Activated CD8-positive, alpha-beta T cell treated with anti-CD3 and anti-CD28 coated beads for 36 hours (primary cell): ENCODE data around the gene FPR2. TPM values are rescaled to one million over a fixed set of nuclear protein-coding genes. Genes with fewer than 3 reads are reported as not detected.

Source experiments
- ATAC-seq: fragments of 200-7000 bp; cut with Tn5 transposase; one replicate; pipeline ENCODE4 v1.10.0; 2021; ENCODE audit warnings: mild to moderate bottlenecking, moderate library complexity
- CTCF ChIA-PET: fragments of 350-600 bp; sonication (Branson Sonifier 250); formaldehyde crosslinking; loops from one replicate; lab custom pipeline; 2021; ENCODE audit warnings: antibody characterized with exemption; lab: Charles Lee
- POLR2A ChIA-PET: fragments of 350-600 bp; sonication (Branson Sonifier 250); formaldehyde crosslinking; loops from one replicate; lab custom pipeline; 2021; ENCODE audit warnings: antibody characterized with exemption; lab: Charles Lee
- DNase-seq: peaks from one replicate; pipeline ENCODE4 v3.0.0-alpha.2; 2020
- H3K27ac Mint-ChIP-seq: one replicate; pipeline ENCODE4 v1.8.0; 2021; ENCODE audit warnings: mild to moderate bottlenecking, mixed read lengths
- H3K27me3 Mint-ChIP-seq: one replicate; pipeline ENCODE4 v1.8.0; 2021; ENCODE audit warnings: mixed read lengths
- H3K36me3 Mint-ChIP-seq: one replicate; pipeline ENCODE4 v1.8.0; 2021; ENCODE audit warnings: low read depth, mixed read lengths
- H3K4me1 Mint-ChIP-seq: one replicate; pipeline ENCODE4 v1.8.0; 2021; ENCODE audit warnings: low read depth, mixed read lengths
- H3K4me3 Mint-ChIP-seq: one replicate; pipeline ENCODE4 v1.8.0; 2021; ENCODE audit warnings: mild to moderate bottlenecking, moderate library complexity, mixed read lengths
- H3K9me3 Mint-ChIP-seq: one replicate; pipeline ENCODE4 v1.8.0; 2021; ENCODE audit warnings: mixed read lengths
- CTCF ChIP-seq: fragments of 200-600 bp; IDR thresholded peaks from one replicate; pipeline ENCODE4 v1.8.0; 2022; ENCODE audit warnings: antibody characterized with exemption, mild to moderate bottlenecking
- intact Hi-C: fragments of 100-400 bp; cut with micrococcal nuclease; formaldehyde crosslinking; loops from one replicate; pipeline ENCODE4 v1.10.0; 2022
- total RNA-seq, 2 experiments: library from RNA; stranded (reverse); gene quantifications; one replicate each; pipeline ENCODE4 v1.2.3, GENCODE V29; 2021

FPR2 gene
- total RNA-seq, 2 experiments from 2014 or later, result not detected

GRCh38 chr19:51714848-51715247 lies 46.1 kb upstream of the FPR2 start:
- H3K27me3 Mint-ChIP-seq, result peaks cover 19% of the 10 kb centered on the region
- no peak overlapping the region for H3K27ac Mint-ChIP-seq
- no peaks in the 10 kb centered on the region for H3K36me3 Mint-ChIP-seq
- no peak for DNase-seq
- ChIA-PET POLR2A (no interaction called here), CTCF (no interaction called here)
- no peaks in the 10 kb centered on the region for H3K9me3 Mint-ChIP-seq
- peaks cover 3% of the 10 kb centered on the region for H3K4me1 Mint-ChIP-seq
- intact Hi-C loops, result no loop called here
- TF ChIP-seq CTCF, result no peak
- H3K4me3 Mint-ChIP-seq, result no peak overlapping the region
- no peak for ATAC-seq

- no peak for ATAC-seq
These were observed 45.1 kb upstream of the FPR2 start for GRCh38 chr19:51715850-51716249.

GRCh38 chr19:51716925-51717324 lies 44.1 kb upstream of the FPR2 start:
- ChIA-PET CTCF (no interaction called here), POLR2A (interaction anchor here (0.7 kb wide), 1 partner anchor 12 kb away, joined by 3 read pairs; no protein-coding TSS in a partner anchor)
- no peak overlapping the region for H3K4me3 Mint-ChIP-seq
- no peak for TF ChIP-seq CTCF
- DNase-seq (no peak), ATAC-seq (no peak)
- H3K27ac Mint-ChIP-seq, result no peak overlapping the region
- peaks cover 3% of the 10 kb centered on the region for H3K4me1 Mint-ChIP-seq
- no peaks in the 10 kb centered on the region for H3K36me3 Mint-ChIP-seq
- intact Hi-C loops, result no loop called here
- no peaks in the 10 kb centered on the region for H3K9me3 Mint-ChIP-seq
- peaks cover 19% of the 10 kb centered on the region for H3K27me3 Mint-ChIP-seq

More at GRCh38 chr19:51715850-51716249, 45.1 kb upstream of the FPR2 start:
- H3K27ac Mint-ChIP-seq, result no peak overlapping the region
- no peak for TF ChIP-seq CTCF
- H3K36me3 Mint-ChIP-seq, result no peaks in the 10 kb centered on the region
- peaks cover 20% of the 10 kb centered on the region for H3K27me3 Mint-ChIP-seq
- no peak overlapping the region for H3K4me3 Mint-ChIP-seq
- H3K4me1 Mint-ChIP-seq, result peaks cover 3% of the 10 kb centered on the region
- ChIA-PET CTCF (no interaction called here), POLR2A (no interaction called here)
- DNase-seq, result no peak
- intact Hi-C loops, result no loop called here
- H3K9me3 Mint-ChIP-seq, result no peaks in the 10 kb centered on the region

GRCh38 chr19:51719251-51719988 lies 41.6 kb upstream of the FPR2 start:
- Mint-ChIP-seq H3K4me3 (no peak overlapping the region), H3K27me3 (peaks cover 26% of the 10 kb centered on the region), H3K36me3 (no peaks in the 10 kb centered on the region), H3K27ac (no peak overlapping the region), H3K9me3 (no peaks in the 10 kb centered on the region), H3K4me1 (peaks cover 3% of the 10 kb centered on the region)
- ChIA-PET CTCF (no interaction called here), POLR2A (no interaction called here)
- TF ChIP-seq CTCF, result no peak
- intact Hi-C loops, result no loop called here
- DNase-seq (no peak), ATAC-seq (no peak)

GRCh38 chr19:51721905-51722304 lies 39.1 kb upstream of the FPR2 start:
- ChIA-PET CTCF (no interaction called here), POLR2A (no interaction called here)
- DNase-seq (no peak), ATAC-seq (no peak)
- TF ChIP-seq CTCF, result no peak
- Mint-ChIP-seq H3K27me3 (peaks cover 35% of the 10 kb centered on the region), H3K4me3 (no peak overlapping the region), H3K9me3 (no peaks in the 10 kb centered on the region), H3K27ac (no peak overlapping the region), H3K36me3 (no peaks in the 10 kb centered on the region), H3K4me1 (peaks cover 3% of the 10 kb centered on the region)
- intact Hi-C loops, result no loop called here
